HL-60 (cell line): ENCODE measurements around the gene NAPEPLD.

ENCODE experiments used
- DNase-seq, 2 experiments: peaks; one replicate each; pipeline ENCODE4 v3.0.0-alpha.2; 2010 to 2020; ENCODE audit warnings: low read depth in 1 of 2, low spot score in 1 of 2
- H3K27ac ChIP-seq: fragments of 250-450 bp; sonication (Bioruptor Pico); replicated peaks from 2 replicates; pipeline ENCODE4 v1.5.1; 2020; ENCODE audit warnings: mild to moderate bottlenecking, moderate library complexity
- H3K27me3 ChIP-seq: fragments of 250-450 bp; sonication (Bioruptor Pico); 2 replicates; pipeline ENCODE4 v1.5.1; 2021; ENCODE audit warnings: mild to moderate bottlenecking, moderate library complexity; ENCODE audit not compliant: insufficient read depth, poor library complexity, severe bottlenecking
- H3K4me3 ChIP-seq: replicated peaks from 2 replicates; pipeline ENCODE4 v1.5.1; 2011; ENCODE audit warnings: mild to moderate bottlenecking, control low read depth, low read length; ENCODE audit not compliant: insufficient read depth
- CTCF ChIP-seq: IDR thresholded peaks from one replicate; pipeline ENCODE4 v1.5.1; 2011; ENCODE audit warnings: low read length, control low read depth, inconsistent platforms; ENCODE audit not compliant: insufficient read depth
- GABPA ChIP-seq: IDR thresholded peaks from 2 replicates; pipeline ENCODE4 v1.6.1; 2012; ENCODE audit warnings: low read depth
- POLR2AphosphoS5 ChIP-seq: IDR thresholded peaks from 2 replicates; pipeline ENCODE4 v1.6.1; 2012; ENCODE audit warnings: low read depth
- REST ChIP-seq: IDR thresholded peaks from 2 replicates; pipeline ENCODE4 v1.6.1; 2012; ENCODE audit warnings: low read depth; ENCODE audit not compliant: insufficient replicate concordance
- SPI1 ChIP-seq: IDR thresholded peaks from 2 replicates; pipeline ENCODE4 v1.6.1; 2012; ENCODE audit warnings: low read depth, mild to moderate bottlenecking, borderline replicate concordance

Gene NAPEPLD

GRCh38 chr7:103083210-103083609, 65.7 kb downstream of the NAPEPLD start:
- no peaks in the 10 kb centered on the region for H3K27me3 ChIP-seq

GRCh38 chr7:103082497-103082896, 66.4 kb downstream of the NAPEPLD start:
- no peak for TF ChIP-seq GABPA
- TF ChIP-seq SPI1: no peak
- TF ChIP-seq CTCF: no peak
- TF ChIP-seq REST: no peak
- TF ChIP-seq POLR2AphosphoS5: no peak
- Histone ChIP-seq H3K27me3 (no peaks in the 10 kb centered on the region), H3K4me3 (no peak overlapping the region), H3K27ac (no peak overlapping the region)
- no peak for DNase-seq

More at GRCh38 chr7:103083210-103083609, 65.7 kb downstream of the NAPEPLD start:
- Histone ChIP-seq H3K4me3 (no peak overlapping the region), H3K27ac (no peak overlapping the region)
- no peak for DNase-seq
- TF ChIP-seq REST (no peak), SPI1 (no peak), POLR2AphosphoS5 (no peak), CTCF (no peak), GABPA (no peak)

- H3K27ac ChIP-seq: no peak overlapping the region
- TF ChIP-seq REST (no peak), CTCF (no peak), POLR2AphosphoS5 (no peak), SPI1 (no peak), GABPA (no peak)
- DNase-seq: no peak
- no peak overlapping the region for H3K4me3 ChIP-seq
- H3K27me3 ChIP-seq: no peaks in the 10 kb centered on the region
Measured at GRCh38 chr7:103080923-103081322, 68.0 kb downstream of the NAPEPLD start.
